NT2/D1 (cell line): ENCODE measurements around the gene STX16.

ENCODE experiments used
- DNase-seq: peaks from one replicate; pipeline ENCODE4 v3.0.0-alpha.2; 2011; ENCODE audit warnings: low read depth, low spot score
- H3K27me3 ChIP-seq: 2 replicates; pipeline ENCODE4 v1.6.0; 2011; ENCODE audit warnings: mild to moderate bottlenecking; ENCODE audit not compliant: insufficient read length, insufficient read depth
- H3K36me3 ChIP-seq: 2 replicates; pipeline ENCODE4 v1.6.1; 2011; ENCODE audit warnings: mild to moderate bottlenecking, low read length, mixed read lengths; ENCODE audit not compliant: insufficient read depth, insufficient read length
- H3K4me1 ChIP-seq: 2 replicates; pipeline ENCODE4 v1.5.1; 2011; ENCODE audit not compliant: insufficient read depth, insufficient read length
- H3K4me3 ChIP-seq: 2 replicates; pipeline ENCODE4 v1.5.1; 2011; ENCODE audit warnings: low read depth; ENCODE audit not compliant: insufficient read length
- H3K9ac ChIP-seq: 2 replicates; pipeline ENCODE4 v1.6.0; 2011; ENCODE audit warnings: low read depth; ENCODE audit not compliant: insufficient read length
- H3K9me3 ChIP-seq: 2 replicates; pipeline ENCODE4 v1.5.1; 2011; ENCODE audit warnings: mild to moderate bottlenecking, low read length; ENCODE audit not compliant: insufficient read depth
- SUZ12 ChIP-seq: IDR thresholded peaks from 2 replicates; pipeline ENCODE4 v1.6.1; 2011; ENCODE audit not compliant: insufficient read length, insufficient read depth; ENCODE audit errors: extremely low read depth
- YY1 ChIP-seq: IDR thresholded peaks from 2 replicates; pipeline ENCODE4 v1.6.1; 2011; ENCODE audit not compliant: insufficient read length, insufficient read depth
- ZNF274 ChIP-seq: IDR thresholded peaks from 2 replicates; pipeline ENCODE4 v1.6.1; 2011; ENCODE audit warnings: mild to moderate bottlenecking, low read depth, low read length

STX16 gene

GRCh38 chr20:58651946-58652605 lies 993 bp downstream of the STX16 start:
- Histone ChIP-seq H3K27me3 (peaks cover 6% of the 10 kb centered on the region), H3K9ac (peak overlapping the region; percentile 94), H3K4me1 (peaks cover 8% of the 10 kb centered on the region), H3K9me3 (no peaks in the 10 kb centered on the region), H3K36me3 (peaks cover 9% of the 10 kb centered on the region), H3K4me3 (peak overlapping the region; percentile 97)
- peak; percentile 91 for DNase-seq
- no peak for TF ChIP-seq ZNF274
- no peak for TF ChIP-seq SUZ12
- no peak for TF ChIP-seq YY1

GRCh38 chr20:58652606-58653294 lies 1.7 kb downstream of the STX16 start:
- TF ChIP-seq SUZ12 (no peak), ZNF274 (no peak), YY1 (no peak)
- Histone ChIP-seq H3K4me3 (peak overlapping the region; percentile 38), H3K9ac (peak overlapping the region; percentile 54), H3K4me1 (peaks cover 5% of the 10 kb centered on the region), H3K9me3 (no peaks in the 10 kb centered on the region), H3K27me3 (peaks cover 6% of the 10 kb centered on the region), H3K36me3 (peaks cover 9% of the 10 kb centered on the region)
- no peak for DNase-seq

GRCh38 chr20:58654337-58654736 lies 3.3 kb downstream of the STX16 start:
- peaks cover 9% of the 10 kb centered on the region for H3K36me3 ChIP-seq
- TF ChIP-seq YY1 = no peak
- TF ChIP-seq SUZ12 = no peak
- no peak for TF ChIP-seq ZNF274
- no peak overlapping the region for H3K9ac ChIP-seq
- peaks cover 5% of the 10 kb centered on the region for H3K4me1 ChIP-seq
- DNase-seq = no peak
- H3K4me3 ChIP-seq = no peak overlapping the region
- H3K9me3 ChIP-seq = no peaks in the 10 kb centered on the region
- peaks cover 3% of the 10 kb centered on the region for H3K27me3 ChIP-seq

- H3K9ac ChIP-seq = peak overlapping the region; percentile 23
- no peak for TF ChIP-seq YY1
- TF ChIP-seq ZNF274 = no peak
- no peak for TF ChIP-seq SUZ12
- DNase-seq = no peak
- H3K36me3 ChIP-seq = peaks cover 16% of the 10 kb centered on the region
- no peaks in the 10 kb centered on the region for H3K9me3 ChIP-seq
- peaks cover 5% of the 10 kb centered on the region for H3K4me1 ChIP-seq
- no peak overlapping the region for H3K4me3 ChIP-seq
- H3K27me3 ChIP-seq = no peaks in the 10 kb centered on the region
Measured at GRCh38 chr20:58655328-58656107, 4.4 kb downstream of the STX16 start.

GRCh38 chr20:58656831-58657230 lies 5.7 kb downstream of the STX16 start:
- H3K4me1 ChIP-seq = peaks cover 7% of the 10 kb centered on the region

GRCh38 chr20:58657262-58657661 lies 6.2 kb downstream of the STX16 start:
- TF ChIP-seq YY1 (no peak), ZNF274 (no peak), SUZ12 (no peak)
- Histone ChIP-seq H3K9ac (no peak overlapping the region), H3K4me3 (no peak overlapping the region), H3K27me3 (no peaks in the 10 kb centered on the region), H3K36me3 (peaks cover 33% of the 10 kb centered on the region), H3K9me3 (no peaks in the 10 kb centered on the region), H3K4me1 (peaks cover 7% of the 10 kb centered on the region)
- no peak for DNase-seq

More at GRCh38 chr20:58656831-58657230, 5.7 kb downstream of the STX16 start:
- Histone ChIP-seq H3K36me3 (peaks cover 28% of the 10 kb centered on the region), H3K27me3 (no peaks in the 10 kb centered on the region), H3K4me3 (no peak overlapping the region), H3K9ac (peak overlapping the region; percentile 27), H3K9me3 (no peaks in the 10 kb centered on the region)
- no peak for TF ChIP-seq YY1
- TF ChIP-seq ZNF274 = no peak
- TF ChIP-seq SUZ12 = no peak
- DNase-seq = no peak

GRCh38 chr20:58657986-58658385 lies 6.9 kb downstream of the STX16 start:
- Histone ChIP-seq H3K27me3 (no peaks in the 10 kb centered on the region), H3K9me3 (no peaks in the 10 kb centered on the region), H3K4me3 (no peak overlapping the region), H3K9ac (no peak overlapping the region), H3K4me1 (peaks cover 7% of the 10 kb centered on the region), H3K36me3 (peaks cover 37% of the 10 kb centered on the region)
- TF ChIP-seq SUZ12 (no peak), ZNF274 (no peak), YY1 (no peak)
- DNase-seq = no peak
